Activated T-helper 1 cell treated with anti-CD3 and anti-CD28 coated beads, Interleukin-12 subunit alpha, Interleukin-12 subunit beta, Interleukin-2, Interleukin-4 antibody, amounts not matched to agents 30 ng/mL and 10 ng/mL and 1 ng/mL, durations not matched to agents 14 hours and 24 hours and 36 hours (primary cell): ENCODE measurements around the gene ACR. TPM values are rescaled to one million over a fixed set of nuclear protein-coding genes. Genes with fewer than 3 reads are reported as not detected.

Source experiments
- DNase-seq: peaks from one replicate; pipeline ENCODE4 v3.0.0; 2021; ENCODE audit warnings: low spot score
- H3K27ac Mint-ChIP-seq: one replicate; pipeline ENCODE4 v1.8.0; 2021; ENCODE audit warnings: mild to moderate bottlenecking, mixed read lengths
- H3K27me3 Mint-ChIP-seq: one replicate; pipeline ENCODE4 v1.8.0; 2022; ENCODE audit warnings: mild to moderate bottlenecking, moderate library complexity, mixed read lengths; ENCODE audit not compliant: insufficient read depth
- H3K36me3 Mint-ChIP-seq: one replicate; pipeline ENCODE4 v1.8.0; 2021; ENCODE audit warnings: low read depth, mixed read lengths
- H3K4me1 Mint-ChIP-seq: one replicate; pipeline ENCODE4 v1.8.0; 2021; ENCODE audit warnings: low read depth, mixed read lengths
- H3K4me3 Mint-ChIP-seq: one replicate; pipeline ENCODE4 v1.8.0; 2021; ENCODE audit warnings: mild to moderate bottlenecking, moderate library complexity, mixed read lengths
- H3K9me3 Mint-ChIP-seq: one replicate; pipeline ENCODE4 v1.8.0; 2021; ENCODE audit warnings: mixed read lengths
- intact Hi-C: fragments of 100-400 bp; cut with micrococcal nuclease; formaldehyde crosslinking; loops from one replicate; pipeline ENCODE4 v1.15.1; 2024
- total RNA-seq: library from RNA; stranded (reverse); gene quantifications from 2 replicates; pipeline ENCODE4 v1.2.3, GENCODE V29; 2022

The ACR gene
- total RNA-seq, 1 donor from 2014 or later = not detected

GRCh38 chr22:50716290-50717024, 21.5 kb upstream of the ACR start:
- H3K27ac Mint-ChIP-seq = no peak overlapping the region
- intact Hi-C loops = no loop called here
- no peaks in the 10 kb centered on the region for H3K4me1 Mint-ChIP-seq
- H3K9me3 Mint-ChIP-seq = no peaks in the 10 kb centered on the region
- H3K36me3 Mint-ChIP-seq = no peaks in the 10 kb centered on the region
- no peaks in the 10 kb centered on the region for H3K27me3 Mint-ChIP-seq
- no peak for DNase-seq
- H3K4me3 Mint-ChIP-seq = no peak overlapping the region

DNA sequence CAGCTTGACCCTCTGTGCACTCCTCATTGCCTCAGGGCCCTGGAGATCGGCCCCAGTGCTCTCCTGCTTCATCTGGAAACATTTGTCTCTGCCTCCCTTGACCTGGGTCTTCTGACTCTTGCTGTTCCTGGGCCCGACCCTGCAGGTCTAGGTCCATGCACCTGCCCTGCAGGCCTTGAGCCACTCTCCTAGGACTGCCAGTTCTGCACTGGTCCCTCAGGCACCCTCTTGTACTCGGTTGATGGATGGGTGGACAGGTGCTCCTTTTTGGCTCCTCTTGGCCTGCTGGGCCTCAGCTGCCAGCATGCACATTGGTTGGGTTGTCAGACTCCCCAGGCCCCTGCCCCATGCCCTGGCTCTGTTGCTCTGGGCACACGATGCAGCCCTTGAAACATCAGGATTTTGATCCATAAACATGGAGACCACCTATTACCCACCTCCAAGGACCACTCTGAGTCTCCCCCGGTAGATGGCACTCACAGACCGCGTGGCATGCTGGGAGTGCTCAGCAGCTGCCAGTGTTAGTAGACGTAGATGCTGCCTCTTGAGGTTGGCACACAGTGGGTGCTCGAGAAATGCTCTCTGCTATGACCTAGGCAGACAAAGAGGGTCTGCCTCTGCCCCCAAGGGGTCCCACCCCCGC, 20.2 kb upstream of the ACR start:
- H3K27me3 Mint-ChIP-seq = no peaks in the 10 kb centered on the region
- no peaks in the 10 kb centered on the region for H3K4me1 Mint-ChIP-seq
- no peak overlapping the region for H3K27ac Mint-ChIP-seq

DNA sequence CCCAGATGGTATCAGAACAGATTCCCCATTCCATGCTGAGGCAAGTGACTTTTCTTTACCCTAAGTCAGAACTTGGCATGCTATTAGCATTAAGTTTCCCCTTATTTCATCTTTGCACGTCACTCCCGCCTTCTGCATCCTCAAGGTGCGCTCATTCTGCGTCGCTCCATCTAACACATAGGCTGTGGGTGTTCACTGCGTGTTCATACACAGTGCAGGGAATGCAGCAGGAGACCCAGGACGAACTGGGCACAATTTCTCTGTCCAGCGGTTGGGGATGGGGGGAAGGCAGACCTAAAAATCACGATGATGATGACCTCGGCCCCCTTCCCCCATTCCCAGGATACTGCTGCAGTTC, 19.7 kb upstream of the ACR start:
- Mint-ChIP-seq H3K36me3 (no peaks in the 10 kb centered on the region), H3K9me3 (no peaks in the 10 kb centered on the region), H3K27me3 (no peaks in the 10 kb centered on the region), H3K4me1 (no peaks in the 10 kb centered on the region), H3K27ac (no peak overlapping the region), H3K4me3 (no peak overlapping the region)
- intact Hi-C loops = no loop called here
- DNase-seq = no peak

More for the DNA sequence above, 20.2 kb upstream of the ACR start:
- H3K4me3 Mint-ChIP-seq = no peak overlapping the region
- no peak for DNase-seq
- no peaks in the 10 kb centered on the region for H3K36me3 Mint-ChIP-seq
- intact Hi-C loops = no loop called here
- no peaks in the 10 kb centered on the region for H3K9me3 Mint-ChIP-seq

DNA sequence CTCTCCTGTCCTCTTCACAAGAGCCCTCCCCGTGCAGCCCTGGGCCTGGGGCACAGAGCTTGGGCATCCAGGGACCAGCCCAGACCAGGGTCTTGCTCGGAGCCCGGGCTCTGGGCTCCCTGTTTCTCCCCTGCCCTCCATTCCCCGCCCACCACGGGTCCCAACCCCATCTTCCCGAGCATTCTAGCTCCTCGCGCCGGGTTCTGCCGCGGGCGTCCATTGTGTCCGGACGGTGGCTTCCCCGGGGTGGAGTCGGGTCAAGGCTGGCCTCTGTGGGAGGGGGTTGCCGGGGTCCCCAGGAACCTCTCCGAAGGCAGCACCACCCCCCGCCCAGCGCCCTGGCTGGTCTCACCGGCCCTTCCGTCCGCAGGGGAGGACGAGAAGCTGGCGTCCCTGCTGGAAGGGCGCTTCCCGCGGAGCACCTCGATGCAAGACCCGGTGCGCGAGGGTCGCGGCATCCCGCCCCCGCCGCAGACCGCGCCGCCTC, 18.1 kb upstream of the ACR start:
- no peak overlapping the region for H3K4me3 Mint-ChIP-seq
- no peaks in the 10 kb centered on the region for H3K9me3 Mint-ChIP-seq
- H3K36me3 Mint-ChIP-seq = no peaks in the 10 kb centered on the region
- intact Hi-C loops = no loop called here
- no peaks in the 10 kb centered on the region for H3K4me1 Mint-ChIP-seq
- no peak for DNase-seq
- H3K27me3 Mint-ChIP-seq = no peaks in the 10 kb centered on the region
- no peak overlapping the region for H3K27ac Mint-ChIP-seq

GRCh38 chr22:50720301-50721256, 17.4 kb upstream of the ACR start:
- intact Hi-C loops = no loop called here
- H3K9me3 Mint-ChIP-seq = no peaks in the 10 kb centered on the region
- no peaks in the 10 kb centered on the region for H3K36me3 Mint-ChIP-seq
- H3K27me3 Mint-ChIP-seq = no peaks in the 10 kb centered on the region
- H3K4me1 Mint-ChIP-seq = no peaks in the 10 kb centered on the region
- H3K4me3 Mint-ChIP-seq = no peak overlapping the region
- no peak for DNase-seq
- H3K27ac Mint-ChIP-seq = no peak overlapping the region

DNA sequence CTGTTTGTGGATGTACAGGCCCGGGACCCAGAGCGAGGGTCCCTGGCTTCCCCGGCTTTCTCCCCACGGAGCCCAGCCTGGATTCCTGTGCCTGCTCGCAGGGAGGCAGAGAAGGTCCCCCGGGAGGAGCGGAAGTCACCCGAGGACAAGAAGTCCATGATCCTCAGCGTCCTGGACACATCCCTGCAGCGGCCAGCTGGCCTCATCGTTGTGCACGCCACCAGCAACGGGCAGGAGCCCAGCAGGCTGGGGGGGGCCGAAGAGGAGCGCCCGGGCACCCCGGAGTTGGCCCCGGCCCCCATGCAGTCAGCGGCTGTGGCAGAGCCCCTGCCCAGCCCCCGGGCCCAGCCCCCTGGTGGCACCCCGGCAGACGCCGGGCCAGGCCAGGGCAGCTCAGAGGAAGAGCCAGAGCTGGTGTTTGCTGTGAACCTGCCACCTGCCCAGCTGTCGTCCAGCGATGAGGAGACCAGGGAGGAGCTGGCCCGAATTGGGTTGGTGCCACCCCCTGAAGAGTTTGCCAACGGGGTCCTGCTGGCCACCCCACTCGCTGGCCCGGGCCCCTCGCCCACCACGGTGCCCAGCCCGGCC, 16.7 kb upstream of the ACR start:
- H3K4me1 Mint-ChIP-seq = no peaks in the 10 kb centered on the region
- H3K36me3 Mint-ChIP-seq = no peaks in the 10 kb centered on the region
- no peaks in the 10 kb centered on the region for H3K9me3 Mint-ChIP-seq
- no peak overlapping the region for H3K27ac Mint-ChIP-seq
- H3K27me3 Mint-ChIP-seq = no peaks in the 10 kb centered on the region
- intact Hi-C loops = no loop called here
- no peak for DNase-seq
- H3K4me3 Mint-ChIP-seq = no peak overlapping the region

GRCh38 chr22:50722048-50722701, 15.8 kb upstream of the ACR start:
- DNase-seq = no peak
- H3K27me3 Mint-ChIP-seq = no peaks in the 10 kb centered on the region
- H3K36me3 Mint-ChIP-seq = no peaks in the 10 kb centered on the region
- no peak overlapping the region for H3K27ac Mint-ChIP-seq
- no peaks in the 10 kb centered on the region for H3K9me3 Mint-ChIP-seq
- H3K4me3 Mint-ChIP-seq = no peak overlapping the region
- intact Hi-C loops = no loop called here
- H3K4me1 Mint-ChIP-seq = no peaks in the 10 kb centered on the region

- intact Hi-C loops = no loop called here
- Mint-ChIP-seq H3K4me3 (no peak overlapping the region), H3K9me3 (no peaks in the 10 kb centered on the region), H3K4me1 (no peaks in the 10 kb centered on the region), H3K36me3 (no peaks in the 10 kb centered on the region), H3K27me3 (no peaks in the 10 kb centered on the region), H3K27ac (no peak overlapping the region)
- DNase-seq = no peak
These were observed 15.1 kb upstream of the ACR start for GRCh38 chr22:50722716-50723428.

GRCh38 chr22:50723991-50724390, 14.0 kb upstream of the ACR start:
- Mint-ChIP-seq H3K4me1 (no peaks in the 10 kb centered on the region), H3K27me3 (no peaks in the 10 kb centered on the region), H3K4me3 (no peak overlapping the region), H3K27ac (no peak overlapping the region), H3K9me3 (no peaks in the 10 kb centered on the region), H3K36me3 (no peaks in the 10 kb centered on the region)
- intact Hi-C loops = no loop called here
- DNase-seq = no peak

GRCh38 chr22:50724616-50725015, 13.4 kb upstream of the ACR start:
- no peaks in the 10 kb centered on the region for H3K27me3 Mint-ChIP-seq
- H3K4me3 Mint-ChIP-seq = no peak overlapping the region
- H3K36me3 Mint-ChIP-seq = no peaks in the 10 kb centered on the region
- intact Hi-C loops = no loop called here
- DNase-seq = no peak
- H3K9me3 Mint-ChIP-seq = no peaks in the 10 kb centered on the region
- no peaks in the 10 kb centered on the region for H3K4me1 Mint-ChIP-seq
- no peak overlapping the region for H3K27ac Mint-ChIP-seq

GRCh38 chr22:50725597-50725996, 12.4 kb upstream of the ACR start:
- H3K36me3 Mint-ChIP-seq = no peaks in the 10 kb centered on the region
- no peaks in the 10 kb centered on the region for H3K4me1 Mint-ChIP-seq
- DNase-seq = no peak
- H3K27ac Mint-ChIP-seq = no peak overlapping the region
- H3K27me3 Mint-ChIP-seq = no peaks in the 10 kb centered on the region
- no peak overlapping the region for H3K4me3 Mint-ChIP-seq
- intact Hi-C loops = no loop called here
- H3K9me3 Mint-ChIP-seq = no peaks in the 10 kb centered on the region
